IPS-15b (cell line): ENCODE results near the gene RGS3.

Source experiments
- H3K27me3 ChIP-seq: one replicate; pipeline ENCODE4 v1.6.1; 2013; ENCODE audit warnings: low read length; ENCODE audit not compliant: control insufficient read depth, insufficient read depth
- H3K36me3 ChIP-seq: one replicate; pipeline ENCODE4 v1.6.1; 2013; ENCODE audit warnings: low read length; ENCODE audit not compliant: control insufficient read depth, insufficient read depth
- H3K4me1 ChIP-seq: one replicate; pipeline ENCODE4 v1.6.1; 2013; ENCODE audit warnings: mild to moderate bottlenecking, low read length; ENCODE audit not compliant: control insufficient read depth, insufficient read depth
- H3K4me3 ChIP-seq: one replicate; pipeline ENCODE4 v1.5.1; 2013; ENCODE audit warnings: low read depth, low read length
- H3K9ac ChIP-seq: one replicate; pipeline ENCODE4 v1.6.1; 2013; ENCODE audit warnings: low read depth, mild to moderate bottlenecking, low read length
- H3K9me3 ChIP-seq: one replicate; pipeline ENCODE4 v1.6.1; 2013; ENCODE audit warnings: mild to moderate bottlenecking, low read length; ENCODE audit not compliant: control insufficient read depth, insufficient read depth

RGS3 gene

DNA sequence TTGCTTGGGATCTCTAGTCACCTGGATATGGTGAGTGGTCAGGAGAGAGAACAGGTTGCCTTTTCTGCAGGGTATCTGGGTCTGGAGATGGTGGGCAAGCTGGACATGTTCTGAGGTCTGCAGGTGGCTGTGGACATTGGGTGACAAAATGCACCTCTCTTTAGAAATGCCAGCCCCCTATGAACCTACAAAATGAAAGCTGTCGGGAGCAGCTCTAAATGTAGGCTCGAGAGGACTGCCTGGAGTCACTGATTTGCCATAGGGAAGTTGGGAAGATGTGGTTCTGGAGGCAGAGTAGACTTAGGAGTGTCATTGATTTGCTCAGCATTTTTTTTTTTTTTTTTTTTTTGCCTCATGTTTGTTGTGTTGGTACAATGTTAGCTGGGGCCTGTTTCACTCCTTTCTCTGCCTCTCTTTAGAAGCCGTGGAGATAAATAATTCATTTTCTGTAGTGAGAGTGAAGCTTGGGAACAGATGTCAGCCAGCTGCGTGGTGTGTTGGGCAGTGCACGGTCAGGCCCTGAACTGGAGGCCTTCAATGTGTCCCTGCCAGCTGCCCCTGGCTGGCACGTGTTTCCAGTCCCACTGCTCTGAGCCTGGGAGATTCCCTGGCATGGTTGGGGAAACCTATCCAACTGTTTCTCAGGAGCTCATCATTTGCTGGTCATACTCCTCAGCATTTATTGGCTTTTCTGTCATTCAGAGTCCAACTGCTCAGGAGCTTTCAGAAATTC is 5.4 kb downstream of the RGS3 start:
- Histone ChIP-seq H3K27me3 (peaks cover 13% of the 10 kb centered on the region), H3K4me3 (no peak overlapping the region), H3K4me1 (no peaks in the 10 kb centered on the region), H3K36me3 (no peaks in the 10 kb centered on the region), H3K9ac (no peak overlapping the region), H3K9me3 (no peaks in the 10 kb centered on the region)

DNA sequence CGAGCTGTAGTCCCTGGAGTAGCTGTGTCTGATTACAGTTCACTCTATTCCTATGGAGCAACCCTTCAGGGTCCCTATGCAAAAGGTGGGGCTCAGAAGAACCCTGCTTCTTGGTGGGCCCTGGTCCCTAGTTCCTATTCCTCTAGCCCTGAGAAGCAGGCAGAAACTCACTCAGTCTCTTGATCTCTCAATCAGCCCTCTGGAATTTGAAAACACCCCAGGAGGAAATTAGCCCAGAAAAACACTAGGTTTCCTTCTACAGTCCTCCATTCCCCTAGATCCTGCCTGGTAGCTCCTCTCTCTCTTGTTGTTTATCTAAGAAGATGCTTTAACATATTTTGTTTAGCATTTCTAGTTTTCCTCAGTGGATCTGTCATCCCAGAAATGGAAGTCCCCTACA is 7.6 kb downstream of the RGS3 start:
- Histone ChIP-seq H3K4me1 (no peaks in the 10 kb centered on the region), H3K36me3 (no peaks in the 10 kb centered on the region), H3K9me3 (no peaks in the 10 kb centered on the region), H3K4me3 (peak overlapping the region; percentile 1), H3K9ac (no peak overlapping the region), H3K27me3 (no peaks in the 10 kb centered on the region)

DNA sequence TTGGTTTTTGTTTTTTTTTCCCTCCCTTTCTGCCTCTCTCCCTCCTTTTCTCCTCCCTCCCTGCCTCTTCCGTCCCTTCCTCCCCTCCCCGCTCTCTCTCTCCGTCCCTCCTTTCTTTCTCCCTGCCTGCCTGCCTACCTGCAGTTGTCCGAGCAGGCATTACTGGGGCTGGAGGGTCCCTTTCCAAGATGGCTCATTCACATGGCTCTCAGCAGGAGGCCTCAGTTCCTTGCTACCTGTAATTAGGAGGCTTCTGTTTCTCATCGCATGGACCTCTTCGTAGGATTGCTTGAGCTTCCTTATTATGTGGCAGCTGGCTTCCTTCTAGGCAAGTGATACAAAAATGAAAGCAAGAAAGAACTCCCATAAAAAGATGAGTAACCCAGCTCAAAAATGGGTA is 8.0 kb downstream of the RGS3 start:
- Histone ChIP-seq H3K36me3 (no peaks in the 10 kb centered on the region), H3K4me3 (peak overlapping the region; percentile 1), H3K9ac (no peak overlapping the region), H3K27me3 (no peaks in the 10 kb centered on the region), H3K4me1 (no peaks in the 10 kb centered on the region), H3K9me3 (no peaks in the 10 kb centered on the region)

DNA sequence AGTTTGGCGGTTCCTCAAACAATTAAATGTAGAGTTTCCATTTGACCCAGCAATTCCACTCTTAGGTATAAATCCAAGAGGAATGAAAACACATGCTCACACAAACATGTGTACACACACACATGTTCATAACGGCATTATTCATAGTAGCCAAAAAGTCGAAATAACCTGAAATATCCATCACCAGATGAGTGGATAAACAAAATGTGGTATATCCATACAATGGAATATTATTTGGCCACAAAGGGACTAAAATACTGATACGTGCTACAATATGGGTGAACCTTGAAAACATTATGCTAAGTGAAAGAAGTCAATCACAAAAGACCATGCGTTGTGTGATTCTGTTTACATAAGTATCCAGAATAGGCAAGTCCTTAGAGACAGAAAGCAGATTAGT is 8.7 kb downstream of the RGS3 start:
- H3K4me3 ChIP-seq, result no peak overlapping the region
- no peaks in the 10 kb centered on the region for H3K27me3 ChIP-seq
- H3K9me3 ChIP-seq, result no peaks in the 10 kb centered on the region
- H3K36me3 ChIP-seq, result no peaks in the 10 kb centered on the region
- H3K4me1 ChIP-seq, result no peaks in the 10 kb centered on the region
- H3K9ac ChIP-seq, result no peak overlapping the region

DNA sequence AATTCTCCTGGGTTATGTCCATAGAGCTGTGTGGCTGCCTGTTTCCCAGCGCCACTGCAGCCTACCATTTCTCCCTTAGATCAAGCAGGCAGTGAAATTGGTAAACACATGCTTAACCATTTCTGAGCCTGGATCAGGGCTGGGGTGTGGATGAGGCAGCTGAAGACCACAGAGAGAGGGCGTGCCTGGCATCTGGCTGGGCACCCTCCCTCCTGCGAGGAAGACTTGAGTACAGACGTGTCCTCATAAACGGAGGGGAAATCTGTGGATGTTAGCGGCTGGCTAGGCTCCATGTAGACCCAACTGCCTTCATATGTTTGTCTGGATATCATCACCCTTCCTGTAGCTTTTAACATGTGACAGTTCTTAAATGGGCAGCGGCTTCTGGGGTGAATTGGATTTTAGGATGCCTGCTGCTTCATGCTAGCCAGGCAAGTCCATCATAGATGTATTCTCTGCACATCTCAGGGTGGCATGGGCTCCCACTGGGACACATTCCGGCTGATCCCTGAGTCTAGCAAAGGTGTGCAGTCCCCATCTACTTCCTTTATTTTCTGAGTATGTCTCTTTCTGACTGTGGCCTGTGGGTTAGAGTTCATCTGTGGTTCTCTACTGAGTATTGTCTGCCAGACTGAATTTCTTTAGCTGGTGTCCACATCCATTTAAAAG is 11.0 kb downstream of the RGS3 start:
- H3K9ac ChIP-seq, result no peak overlapping the region
- no peaks in the 10 kb centered on the region for H3K27me3 ChIP-seq
- H3K9me3 ChIP-seq, result no peaks in the 10 kb centered on the region
- no peaks in the 10 kb centered on the region for H3K4me1 ChIP-seq
- no peak overlapping the region for H3K4me3 ChIP-seq
- H3K36me3 ChIP-seq, result no peaks in the 10 kb centered on the region

DNA sequence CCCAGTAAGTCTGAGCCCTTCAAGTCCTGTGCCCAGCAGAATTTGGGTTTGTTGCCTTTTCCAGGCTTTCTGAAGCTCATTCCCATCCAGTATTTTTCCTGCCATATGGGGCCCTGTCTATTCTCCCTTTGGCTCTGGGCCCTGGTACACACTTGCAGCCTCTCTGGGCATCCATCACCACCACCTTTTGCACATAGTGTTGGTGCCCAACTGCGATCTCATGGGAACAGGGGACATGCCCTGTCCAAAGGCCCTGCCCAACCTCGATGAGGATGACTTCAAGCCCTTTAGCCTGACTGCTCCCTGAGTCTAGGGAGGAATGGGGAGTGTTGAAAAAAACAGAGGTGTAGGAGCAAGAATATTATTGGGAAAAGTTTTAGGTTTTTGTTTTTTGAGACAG is 11.5 kb downstream of the RGS3 start:
- no peaks in the 10 kb centered on the region for H3K36me3 ChIP-seq
- no peaks in the 10 kb centered on the region for H3K27me3 ChIP-seq
- H3K4me1 ChIP-seq, result no peaks in the 10 kb centered on the region
- no peak overlapping the region for H3K9ac ChIP-seq
- no peaks in the 10 kb centered on the region for H3K9me3 ChIP-seq
- no peak overlapping the region for H3K4me3 ChIP-seq

DNA sequence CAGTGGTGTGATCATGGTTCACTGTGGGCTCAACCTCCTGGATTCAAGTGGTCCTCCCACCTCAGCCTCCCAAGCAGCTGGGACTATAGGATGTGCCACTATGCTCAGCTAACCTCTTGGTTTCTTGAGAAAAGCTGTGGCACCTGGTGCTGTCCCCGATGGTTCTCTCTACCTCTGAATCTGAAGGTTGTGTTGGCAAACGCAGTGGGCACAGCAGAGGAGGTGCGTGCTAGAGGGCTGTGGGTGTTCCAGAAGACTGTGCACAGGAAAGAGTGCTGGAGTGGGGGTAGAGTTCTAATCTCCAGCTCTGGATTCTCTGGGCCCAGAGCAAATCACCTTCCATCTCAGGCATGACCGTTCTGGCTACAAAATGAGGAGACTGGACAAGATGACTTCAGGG is 12.5 kb downstream of the RGS3 start:
- Histone ChIP-seq H3K9me3 (no peaks in the 10 kb centered on the region), H3K36me3 (no peaks in the 10 kb centered on the region), H3K4me1 (no peaks in the 10 kb centered on the region), H3K9ac (no peak overlapping the region), H3K4me3 (no peak overlapping the region), H3K27me3 (no peaks in the 10 kb centered on the region)

DNA sequence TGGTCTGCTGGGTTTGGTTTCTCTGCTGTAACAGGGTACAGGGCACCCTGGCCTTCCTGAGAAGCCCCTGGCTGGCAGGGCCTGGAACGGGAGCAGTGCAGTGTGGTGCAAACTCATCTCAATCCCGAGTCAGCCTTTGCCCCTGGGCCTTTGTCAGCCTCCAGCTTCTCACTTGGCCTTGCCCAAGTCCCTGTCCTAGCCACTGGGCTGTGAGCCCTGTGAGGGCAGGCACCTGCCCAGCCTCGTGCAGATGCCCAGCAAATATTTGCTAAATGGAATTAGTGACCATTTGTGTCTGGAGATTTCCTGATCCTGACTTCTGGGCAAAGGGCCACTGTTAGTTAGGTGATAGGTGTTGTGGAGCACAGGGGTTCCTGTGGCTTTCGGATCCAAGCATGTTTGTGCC is 13.0 kb downstream of the RGS3 start:
- H3K4me3 ChIP-seq, result no peak overlapping the region
- H3K9ac ChIP-seq, result no peak overlapping the region
- no peaks in the 10 kb centered on the region for H3K27me3 ChIP-seq
- H3K9me3 ChIP-seq, result no peaks in the 10 kb centered on the region
- no peaks in the 10 kb centered on the region for H3K4me1 ChIP-seq
- no peaks in the 10 kb centered on the region for H3K36me3 ChIP-seq

DNA sequence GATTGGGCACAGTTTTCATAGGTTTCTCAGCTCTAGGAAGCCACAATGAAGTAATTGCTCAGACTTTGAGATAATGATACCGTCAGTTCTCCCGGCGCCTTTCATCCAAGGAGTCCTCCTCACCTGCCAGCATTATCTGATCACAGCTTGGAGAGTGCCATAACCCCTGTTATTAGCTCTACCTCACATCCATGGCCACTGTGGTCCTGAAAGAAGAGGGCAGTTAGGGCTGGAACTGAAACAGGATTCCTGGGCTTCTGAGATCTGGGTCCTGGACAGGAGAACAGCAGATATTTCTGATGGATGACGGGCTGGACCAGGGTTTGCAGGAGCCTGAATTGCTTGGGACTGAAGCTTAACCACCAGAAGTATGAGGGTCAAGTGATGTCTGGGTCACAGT is 13.5 kb downstream of the RGS3 start:
- Histone ChIP-seq H3K36me3 (no peaks in the 10 kb centered on the region), H3K9ac (no peak overlapping the region), H3K27me3 (no peaks in the 10 kb centered on the region), H3K4me1 (no peaks in the 10 kb centered on the region), H3K9me3 (no peaks in the 10 kb centered on the region), H3K4me3 (no peak overlapping the region)

DNA sequence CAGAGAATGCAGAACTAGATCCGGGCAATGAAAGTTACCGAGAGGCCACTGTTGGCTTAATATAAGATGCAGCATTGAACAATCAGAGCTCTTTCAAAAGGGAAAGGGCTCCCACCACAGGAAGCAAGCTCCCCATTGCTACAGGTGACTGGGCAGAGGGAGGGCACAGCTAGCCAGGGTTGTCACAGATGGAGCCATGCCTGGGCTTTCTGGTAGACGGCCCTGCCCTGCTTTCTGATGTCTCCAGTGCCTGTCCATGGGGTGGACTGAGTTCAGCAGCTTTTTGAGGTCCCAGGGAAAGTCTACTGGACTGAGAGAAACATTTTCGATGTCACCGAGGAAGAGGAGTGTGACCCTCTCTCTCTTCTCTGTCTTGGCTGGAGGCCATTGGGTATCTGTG is 14.1 kb downstream of the RGS3 start:
- H3K27me3 ChIP-seq, result no peaks in the 10 kb centered on the region
- H3K36me3 ChIP-seq, result no peaks in the 10 kb centered on the region
- no peaks in the 10 kb centered on the region for H3K4me1 ChIP-seq
- no peak overlapping the region for H3K9ac ChIP-seq
- H3K4me3 ChIP-seq, result no peak overlapping the region
- no peaks in the 10 kb centered on the region for H3K9me3 ChIP-seq

DNA sequence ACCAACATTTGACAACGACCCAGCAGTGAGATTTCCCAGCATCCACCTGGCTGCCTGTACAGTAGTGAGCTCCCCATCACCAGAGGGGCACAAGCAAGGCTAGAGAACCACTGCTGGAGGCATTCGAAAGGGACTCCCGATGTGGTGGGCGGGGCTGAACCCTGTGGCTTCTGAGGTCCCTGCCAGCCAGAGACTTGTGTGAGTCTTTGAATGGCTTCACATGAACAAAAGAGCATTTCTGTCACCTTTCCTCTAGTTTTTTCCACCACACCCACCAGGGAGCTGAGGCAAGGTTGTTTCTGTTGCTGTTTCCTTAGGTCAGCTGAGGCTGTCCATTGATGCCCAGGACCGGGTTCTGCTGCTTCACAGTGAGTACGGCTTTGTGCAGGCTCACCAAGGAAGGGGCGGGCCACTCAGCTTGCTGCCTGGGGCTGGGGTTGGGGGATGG is 15.7 kb downstream of the RGS3 start:
- no peak overlapping the region for H3K4me3 ChIP-seq
- H3K4me1 ChIP-seq, result no peaks in the 10 kb centered on the region
- no peaks in the 10 kb centered on the region for H3K36me3 ChIP-seq
- no peaks in the 10 kb centered on the region for H3K9me3 ChIP-seq
- H3K9ac ChIP-seq, result no peak overlapping the region
- H3K27me3 ChIP-seq, result no peaks in the 10 kb centered on the region

DNA sequence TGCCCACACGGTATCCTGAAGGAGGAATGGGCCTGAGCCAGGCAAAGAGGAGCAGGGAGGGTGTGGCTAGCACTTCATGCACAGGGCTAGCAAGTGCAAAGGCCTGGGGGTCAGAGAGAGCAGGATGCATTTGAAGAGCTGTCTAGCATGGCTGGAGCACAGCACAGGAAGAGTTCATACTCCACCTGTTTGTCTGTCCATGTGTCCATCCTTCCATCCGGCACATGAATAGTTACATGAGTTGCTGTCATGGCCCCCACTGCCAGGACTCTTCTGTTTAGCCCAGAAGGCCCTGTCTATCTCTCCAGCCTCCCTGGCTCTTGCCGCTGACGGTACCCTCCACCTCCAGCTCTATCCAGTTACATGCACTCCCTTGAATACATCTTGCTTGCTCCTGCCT is 17.1 kb downstream of the RGS3 start:
- Histone ChIP-seq H3K9me3 (no peaks in the 10 kb centered on the region), H3K4me3 (no peak overlapping the region), H3K27me3 (no peaks in the 10 kb centered on the region), H3K36me3 (no peaks in the 10 kb centered on the region), H3K4me1 (no peaks in the 10 kb centered on the region), H3K9ac (no peak overlapping the region)
